ENCODE data around the gene DPF3. TPM values are rescaled to one million over a fixed set of nuclear protein-coding genes. Genes with fewer than 3 reads are reported as not detected.

Gene DPF3
- total and polyA plus RNA-seq, 9 of the 15 experiments (the other 6 are each of a cell fraction or from before 2014, with no cell fraction given): 0.21 to 4.9 (median 1.2) TPM

DNA sequence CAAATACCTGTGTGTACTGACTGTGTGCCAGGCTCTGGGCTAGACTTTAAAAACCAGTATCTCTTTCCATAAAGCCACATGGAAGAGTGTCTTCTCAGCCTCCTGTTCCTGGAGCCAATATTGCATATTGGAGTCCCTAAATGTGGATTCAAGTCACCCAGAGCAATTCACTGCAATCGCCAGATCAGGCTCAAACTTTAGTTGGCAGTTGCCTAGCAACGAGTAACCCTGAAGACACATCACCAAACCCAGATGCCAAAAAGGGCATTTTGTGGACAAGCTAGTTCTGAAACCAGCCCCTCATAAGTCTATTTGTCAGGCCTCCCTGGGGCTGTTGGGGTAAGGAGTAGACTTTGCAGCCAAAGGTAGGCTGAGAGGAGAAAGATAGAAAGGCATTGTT lies 13.7 kb downstream of the DPF3 start:
- H3K4me2 ChIP-seq (ENCODE audit: insufficient read depth, low read length): no peak overlapping the region
- BruUV-seq (replicated peaks): no TSS peak
- ChIA-PET POLR2A (no interaction called here), CTCF (ENCODE audit: low intra/inter-chr PET ratio) (no interaction called here)
- no peaks in the 10 kb centered on the region for H3K9me3 ChIP-seq (replicated peaks; ENCODE audit: control insufficient read depth, insufficient read depth, low read depth, low read length)
- 49% methylated on average over 2 of the region's 2 CpGs for WGBS (ENCODE audit: insufficient coverage, low coverage, missing lambda C conversion rate)
- H3K36me3 ChIP-seq (ENCODE audit: control insufficient read depth, insufficient read depth, low read length): no peaks in the 10 kb centered on the region
- H3K79me2 ChIP-seq (ENCODE audit: control insufficient read depth, insufficient read depth, low read length): no peaks in the 10 kb centered on the region
- intact Hi-C loops (cut with micrococcal nuclease) (no loop called here), in situ Hi-C loops (cut with MboI) (no loop called here)
- H3K9me1 ChIP-seq (ENCODE audit: control insufficient read depth, insufficient read depth, low read length): no peaks in the 10 kb centered on the region
- ATAC-seq: no peak
- no peak overlapping the region for H3K27ac ChIP-seq (ENCODE audit: extremely low read depth, low read depth, low read length)
- peaks cover 0 to 6% of the 10 kb centered on the region in 2 experiments; a peak in 3 of 5 replicates for H3K4me1 ChIP-seq (replicated peaks in 1 of 2; ENCODE audit: control insufficient read depth in 2 of 2, insufficient read depth in 2 of 2, low read length in 2 of 2)
- FAIRE-seq: no peak
- no peak for DNase-seq (ENCODE audit: extremely low read depth in 1 of 4, low spot score in 3 of 4)
- no peak overlapping the region for H3K9ac ChIP-seq (ENCODE audit: insufficient read depth in 1 of 2, low read depth in 2 of 2, low read length in 2 of 2)
- H4K20me1 ChIP-seq (replicated peaks; ENCODE audit: control insufficient read depth, insufficient read depth, low read length): no peaks in the 10 kb centered on the region
- H3K27me3 ChIP-seq (ENCODE audit: control insufficient read depth in 2 of 2, insufficient read depth in 2 of 2, low read length in 2 of 2): no peaks in the 10 kb centered on the region
- TF ChIP-seq RFX1 (IDR thresholded peaks at IDR 0.05) (peak; percentile 76), ZNF140 (CRISPR knock-in tag; IDR thresholded peaks at IDR 0.05) (no peak)
- H3K4me3 ChIP-seq: no peak overlapping the region
- H2AFZ ChIP-seq (ENCODE audit: low read depth, low read length): no peak overlapping the region

- H3K36me3 ChIP-seq (ENCODE audit: control insufficient read depth, insufficient read depth, low read length): no peaks in the 10 kb centered on the region
- no peak overlapping the region for H3K4me2 ChIP-seq (ENCODE audit: insufficient read depth, low read length)
- in situ Hi-C loops (cut with MboI) (no loop called here), intact Hi-C loops (cut with micrococcal nuclease) (no loop called here)
- no peaks in the 10 kb centered on the region for H3K9me3 ChIP-seq (replicated peaks; ENCODE audit: control insufficient read depth, insufficient read depth, low read depth, low read length)
- H3K79me2 ChIP-seq (ENCODE audit: control insufficient read depth, insufficient read depth, low read length): no peaks in the 10 kb centered on the region
- peaks cover 0 to 6% of the 10 kb centered on the region in 2 experiments; a peak in 3 of 5 replicates for H3K4me1 ChIP-seq (replicated peaks in 1 of 2; ENCODE audit: control insufficient read depth in 2 of 2, insufficient read depth in 2 of 2, low read length in 2 of 2)
- WGBS (ENCODE audit: insufficient coverage, low coverage, missing lambda C conversion rate): 54% methylated on average over 3 of the region's 6 CpGs
- no peak for FAIRE-seq
- CTCF ChIA-PET (ENCODE audit: low intra/inter-chr PET ratio): no interaction called here
- POLR2A ChIA-PET: no interaction called here
- no peaks in the 10 kb centered on the region for H3K9me1 ChIP-seq (ENCODE audit: control insufficient read depth, insufficient read depth, low read length)
- no peak for ATAC-seq
- no peaks in the 10 kb centered on the region for H4K20me1 ChIP-seq (replicated peaks; ENCODE audit: control insufficient read depth, insufficient read depth, low read length)
- H3K9ac ChIP-seq (ENCODE audit: insufficient read depth in 1 of 2, low read depth in 2 of 2, low read length in 2 of 2): no peak overlapping the region
- no peak overlapping the region for H2AFZ ChIP-seq (ENCODE audit: low read depth, low read length)
- H3K27me3 ChIP-seq (ENCODE audit: control insufficient read depth in 2 of 2, insufficient read depth in 2 of 2, low read length in 2 of 2): no peaks in the 10 kb centered on the region
- no peak for DNase-seq (ENCODE audit: extremely low read depth in 1 of 4, low spot score in 3 of 4)
- no peak overlapping the region for H3K4me3 ChIP-seq
- BruUV-seq (replicated peaks): no TSS peak
- no peak overlapping the region for H3K27ac ChIP-seq (ENCODE audit: extremely low read depth, low read depth, low read length)
- TF ChIP-seq IFI16 (CRISPR knock-in tag; IDR thresholded peaks at IDR 0.05) (no peak), ZZZ3 (IDR thresholded peaks at IDR 0.05) (no peak), HDAC6 (IDR thresholded peaks at IDR 0.05; ENCODE audit: low read depth, low read length) (no peak), GTF2E2 (tag; IDR thresholded peaks at IDR 0.05) (no peak), SFPQ (IDR thresholded peaks at IDR 0.05; ENCODE audit: low read depth, low read length) (no peak), ZSCAN32 (CRISPR knock-in tag; IDR thresholded peaks at IDR 0.05) (no peak), ZNF561 (CRISPR knock-in tag; conservative IDR thresholded peaks at IDR 0.05) (no peak), HBP1 (CRISPR knock-in tag; IDR thresholded peaks at IDR 0.05) (no peak), PTBP1 (IDR thresholded peaks at IDR 0.05; ENCODE audit: low read depth, low read length) (no peak), ZKSCAN8 (CRISPR knock-in tag; IDR thresholded peaks at IDR 0.05) (no peak), CBX3 (IDR thresholded peaks at IDR 0.05; ENCODE audit: borderline replicate concordance in 1 of 2, low read length in 2 of 2) (no peak), ZFX (CRISPR knock-in tag; IDR thresholded peaks at IDR 0.05) (no peak), ZNF12 (CRISPR knock-in tag; IDR thresholded peaks at IDR 0.05) (no peak), CC2D1A (IDR thresholded peaks at IDR 0.05) (no peak)
Measured at GRCh38 chr14:72879431-72879830, 14.5 kb downstream of the DPF3 start.

All from K562 (cell line).